Measurements from ENCODE around the gene GPSM1.
A peak's percentile ranks its signal among the peaks of the same experiment; 100 is the strongest.

DNA sequence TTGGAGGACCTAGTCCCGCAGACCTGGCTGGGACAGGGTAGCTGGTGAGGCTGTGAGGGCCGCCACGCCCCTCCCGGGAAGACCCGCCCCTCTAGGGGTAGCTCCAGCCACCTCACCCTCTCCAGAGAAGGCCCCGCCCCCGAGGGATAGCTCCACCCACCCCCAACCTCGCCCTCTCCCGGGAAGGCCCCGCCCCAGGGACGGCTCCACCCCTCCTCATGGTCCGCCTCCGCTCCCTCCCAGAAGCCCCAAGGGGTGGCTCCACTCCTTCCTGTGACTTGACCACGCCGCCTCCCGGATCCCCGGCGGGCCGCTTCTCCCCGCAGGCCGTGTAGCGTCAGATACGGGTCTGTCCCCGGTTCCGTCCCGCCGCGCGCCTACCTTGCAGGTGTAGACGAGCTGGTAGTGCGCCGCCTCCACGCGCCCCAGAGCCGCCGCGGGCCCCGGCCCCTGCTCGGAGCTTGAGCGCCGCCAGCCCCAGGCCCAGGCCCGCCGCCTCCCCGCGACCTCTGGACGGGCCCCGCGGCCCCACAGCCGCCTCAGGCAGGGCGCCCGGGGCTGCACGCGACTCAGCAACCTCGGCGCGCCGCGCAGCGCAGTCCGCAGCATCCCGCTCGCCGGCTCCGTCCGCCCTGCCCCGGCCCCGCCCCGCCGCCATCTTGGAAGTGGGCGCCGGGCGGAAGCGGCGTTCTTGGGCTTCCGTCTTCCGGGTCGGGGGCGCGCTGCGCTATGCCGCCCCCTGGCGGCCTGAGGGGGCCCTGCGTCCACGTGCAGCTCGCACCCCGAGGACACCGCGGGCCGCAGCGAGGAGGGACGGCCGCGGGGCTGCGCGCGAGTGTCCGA, 36.0 kb downstream of the GPSM1 start, which contains the start of gene DNLZ:
- TF ChIP-seq POLR2AphosphoS5 (IDR thresholded peaks at IDR 0.05; ENCODE audit: borderline replicate concordance, low read depth, low read length) (peak; percentile 87), EZH2 (IDR thresholded peaks at IDR 0.05) (no peak), FOXP2 (optimal IDR thresholded peaks at IDR 0.05; ENCODE audit: control extremely low read depth, extremely low read length, insufficient read depth) (no peak)
